HG02970 (cell line): Measurements from ENCODE around the gene ZXDC.

ENCODE experiments used
- ATAC-seq: cut with Tn5 transposase; IDR thresholded peaks from one replicate; pipeline ENCODE4 v1.9.1; 2021; ENCODE audit warnings: mild to moderate bottlenecking, moderate library complexity, moderate number of reproducible peaks; ENCODE audit not compliant: unreplicated experiment, low FRiP score

ZXDC gene

GRCh38 chr3:126493739-126494138 is 18.0 kb upstream of the ZXDC start:
- ATAC-seq = no peak

GRCh38 chr3:126493051-126493450 is 17.4 kb upstream of the ZXDC start:
- ATAC-seq = no peak

GRCh38 chr3:126491221-126492013 is 15.7 kb upstream of the ZXDC start:
- ATAC-seq = no peak

- no peak for ATAC-seq
Measured at GRCh38 chr3:126490619-126491018, 14.9 kb upstream of the ZXDC start.

- no peak for ATAC-seq
Measured at GRCh38 chr3:126488886-126489569, 13.3 kb upstream of the ZXDC start.

GRCh38 chr3:126488185-126488584 is 12.5 kb upstream of the ZXDC start:
- ATAC-seq = no peak

GRCh38 chr3:126487151-126487771 is 11.6 kb upstream of the ZXDC start:
- ATAC-seq = no peak

GRCh38 chr3:126486360-126486847 is 10.7 kb upstream of the ZXDC start:
- ATAC-seq = no peak

- no peak for ATAC-seq
Measured at GRCh38 chr3:126485956-126486355, 10.3 kb upstream of the ZXDC start.

- ATAC-seq = no peak
Measured at GRCh38 chr3:126485176-126485897, 9.6 kb upstream of the ZXDC start.

GRCh38 chr3:126484662-126485061 is 9.0 kb upstream of the ZXDC start:
- no peak for ATAC-seq

- ATAC-seq = no peak
Measured at GRCh38 chr3:126484148-126484547, 8.5 kb upstream of the ZXDC start.

GRCh38 chr3:126483321-126483761 is 7.7 kb upstream of the ZXDC start:
- ATAC-seq = no peak

- ATAC-seq = no peak
Measured at GRCh38 chr3:126482503-126483255, 7.0 kb upstream of the ZXDC start.

- no peak for ATAC-seq
Measured at GRCh38 chr3:126481808-126482502, 6.3 kb upstream of the ZXDC start.

GRCh38 chr3:126480861-126481260 is 5.2 kb upstream of the ZXDC start:
- ATAC-seq = no peak

- no peak for ATAC-seq
Measured at GRCh38 chr3:126480206-126480605, 4.5 kb upstream of the ZXDC start.

- no peak for ATAC-seq
Measured at GRCh38 chr3:126479642-126480041, 4.0 kb upstream of the ZXDC start.

GRCh38 chr3:126478581-126479310 is 3.1 kb upstream of the ZXDC start:
- no peak for ATAC-seq
